DND-41 (cell line): ENCODE results near the gene KANK3.

Experiments
- EZH2 ChIP-seq: IDR thresholded peaks from 3 replicates; pipeline ENCODE4 v1.6.1; 2012; ENCODE audit warnings: borderline replicate concordance, low read depth, mild to moderate bottlenecking, moderate library complexity, low read length, inconsistent platforms; ENCODE audit not compliant: severe bottlenecking
- TF ChIP-seq, protein P1 (sequence below): IDR thresholded peaks from 2 replicates; pipeline ENCODE4 v1.5.1; 2012; ENCODE audit warnings: borderline replicate concordance, low read length, moderate library complexity, mild to moderate bottlenecking; ENCODE audit not compliant: poor library complexity, severe bottlenecking; ENCODE audit errors: extremely low read depth

DNA sequence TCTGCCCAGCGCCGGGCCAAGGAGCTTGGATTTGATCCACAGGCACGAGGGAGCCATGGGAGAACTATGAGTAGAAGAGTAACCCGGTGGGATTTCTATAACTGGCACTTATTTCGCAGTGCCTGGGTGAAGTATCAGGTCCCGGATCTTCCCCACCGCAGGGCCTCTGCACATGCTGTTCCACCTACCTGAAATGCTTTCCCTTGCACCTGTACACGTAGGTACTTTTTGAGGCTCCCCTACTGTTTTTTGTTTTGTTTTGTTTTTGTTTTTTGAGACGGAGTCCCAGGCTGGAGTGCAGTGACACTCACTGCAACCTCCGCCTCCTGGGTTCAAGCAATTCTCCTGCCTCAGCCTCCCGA, 402 bp upstream of the KANK3 start:
- TF ChIP-seq, protein P1, sequence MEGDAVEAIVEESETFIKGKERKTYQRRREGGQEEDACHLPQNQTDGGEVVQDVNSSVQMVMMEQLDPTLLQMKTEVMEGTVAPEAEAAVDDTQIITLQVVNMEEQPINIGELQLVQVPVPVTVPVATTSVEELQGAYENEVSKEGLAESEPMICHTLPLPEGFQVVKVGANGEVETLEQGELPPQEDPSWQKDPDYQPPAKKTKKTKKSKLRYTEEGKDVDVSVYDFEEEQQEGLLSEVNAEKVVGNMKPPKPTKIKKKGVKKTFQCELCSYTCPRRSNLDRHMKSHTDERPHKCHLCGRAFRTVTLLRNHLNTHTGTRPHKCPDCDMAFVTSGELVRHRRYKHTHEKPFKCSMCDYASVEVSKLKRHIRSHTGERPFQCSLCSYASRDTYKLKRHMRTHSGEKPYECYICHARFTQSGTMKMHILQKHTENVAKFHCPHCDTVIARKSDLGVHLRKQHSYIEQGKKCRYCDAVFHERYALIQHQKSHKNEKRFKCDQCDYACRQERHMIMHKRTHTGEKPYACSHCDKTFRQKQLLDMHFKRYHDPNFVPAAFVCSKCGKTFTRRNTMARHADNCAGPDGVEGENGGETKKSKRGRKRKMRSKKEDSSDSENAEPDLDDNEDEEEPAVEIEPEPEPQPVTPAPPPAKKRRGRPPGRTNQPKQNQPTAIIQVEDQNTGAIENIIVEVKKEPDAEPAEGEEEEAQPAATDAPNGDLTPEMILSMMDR, result no peak
- TF ChIP-seq EZH2, result no peak
